PC-9 (cell line): ENCODE results near the gene TXLNB.
"Not testable (repeated sequence)": the region's sequence is repeated elsewhere in the genome, so short reads cannot be mapped to it uniquely, and the experiment has no call there.

Experiments used
- CTCF ChIP-seq: fragments of 200-600 bp; sonication (generic); conservative IDR thresholded peaks from 2 replicates; pipeline ENCODE4 v1.6.1; 2017; ENCODE audit warnings: mixed run types, antibody characterized with exemption, mild to moderate bottlenecking, moderate library complexity
- EZH2 ChIP-seq: fragments of 200-600 bp; sonication (generic); IDR thresholded peaks from 2 replicates; pipeline ENCODE4 v1.8.0; 2017; ENCODE audit warnings: antibody characterized with exemption, low read depth

- TF ChIP-seq CTCF, EZH2: not testable (repeated sequence)
These were observed 63.4 kb downstream of the TXLNB start for GRCh38 chr6:139228387-139228786.
